GM12892 (cell line): ENCODE results near the gene FAM161A.

Source experiments
- POLR2A ChIP-seq: IDR thresholded peaks from 2 replicates; pipeline ENCODE4 v1.6.1; 2011; ENCODE audit warnings: low read depth, low read length, control low read depth
- POLR2AphosphoS5 ChIP-seq: IDR thresholded peaks from 2 replicates; pipeline ENCODE4 v1.6.1; 2011; ENCODE audit warnings: low read depth, low read length, control low read depth
- TAF1 ChIP-seq: IDR thresholded peaks from 2 replicates; pipeline ENCODE4 v1.6.1; 2011; ENCODE audit warnings: low read depth, mild to moderate bottlenecking, control low read depth, low read length, borderline replicate concordance

DNA sequence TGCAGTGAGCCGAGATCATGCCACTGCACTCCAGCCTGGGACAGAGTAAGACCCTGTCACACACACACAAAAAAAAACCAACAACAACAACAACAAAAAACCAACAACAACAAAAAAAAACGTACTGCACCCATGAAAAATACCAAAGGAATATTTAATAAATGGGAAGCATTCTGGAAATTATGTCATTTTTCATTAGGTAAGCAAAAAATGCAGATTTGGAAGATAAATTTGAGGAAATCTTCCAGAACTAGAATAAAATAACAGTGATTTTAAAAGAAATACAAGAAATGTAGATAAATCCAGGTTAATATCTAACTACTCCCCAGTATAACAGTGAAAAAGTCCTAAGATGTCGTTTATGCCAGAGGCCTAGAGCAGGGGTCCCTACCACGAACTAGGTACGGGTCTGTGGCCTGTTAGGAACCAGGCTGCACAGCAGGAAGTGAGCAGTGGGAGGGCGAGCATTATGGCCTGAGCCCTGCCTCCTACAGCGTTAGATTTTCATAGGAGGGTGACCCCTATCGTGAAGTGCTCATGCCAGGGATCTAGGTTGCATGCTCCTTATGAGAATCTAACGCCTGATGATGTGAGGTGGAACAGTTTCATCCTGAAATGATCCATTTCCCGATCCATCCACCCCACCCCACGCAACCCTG, 21.5 kb downstream of the FAM161A start:
- no peak for TF ChIP-seq TAF1
- no peak for TF ChIP-seq POLR2A
- TF ChIP-seq POLR2AphosphoS5, result no peak
